ENCODE data around the gene CCM2. TPM values are rescaled to one million over a fixed set of nuclear protein-coding genes. Genes with fewer than 3 reads are reported as not detected.

The CCM2 gene
- polyA plus RNA-seq, 1 donor, result 27.0 TPM

GRCh38 chr7:45065031-45065995 lies 65.3 kb downstream of the CCM2 start:
- no peak for DNase-seq

GRCh38 chr7:45066409-45066808 lies 66.4 kb downstream of the CCM2 start:
- DNase-seq, result no peak

GRCh38 chr7:45067582-45067981 lies 67.6 kb downstream of the CCM2 start:
- no peak for DNase-seq

DNA sequence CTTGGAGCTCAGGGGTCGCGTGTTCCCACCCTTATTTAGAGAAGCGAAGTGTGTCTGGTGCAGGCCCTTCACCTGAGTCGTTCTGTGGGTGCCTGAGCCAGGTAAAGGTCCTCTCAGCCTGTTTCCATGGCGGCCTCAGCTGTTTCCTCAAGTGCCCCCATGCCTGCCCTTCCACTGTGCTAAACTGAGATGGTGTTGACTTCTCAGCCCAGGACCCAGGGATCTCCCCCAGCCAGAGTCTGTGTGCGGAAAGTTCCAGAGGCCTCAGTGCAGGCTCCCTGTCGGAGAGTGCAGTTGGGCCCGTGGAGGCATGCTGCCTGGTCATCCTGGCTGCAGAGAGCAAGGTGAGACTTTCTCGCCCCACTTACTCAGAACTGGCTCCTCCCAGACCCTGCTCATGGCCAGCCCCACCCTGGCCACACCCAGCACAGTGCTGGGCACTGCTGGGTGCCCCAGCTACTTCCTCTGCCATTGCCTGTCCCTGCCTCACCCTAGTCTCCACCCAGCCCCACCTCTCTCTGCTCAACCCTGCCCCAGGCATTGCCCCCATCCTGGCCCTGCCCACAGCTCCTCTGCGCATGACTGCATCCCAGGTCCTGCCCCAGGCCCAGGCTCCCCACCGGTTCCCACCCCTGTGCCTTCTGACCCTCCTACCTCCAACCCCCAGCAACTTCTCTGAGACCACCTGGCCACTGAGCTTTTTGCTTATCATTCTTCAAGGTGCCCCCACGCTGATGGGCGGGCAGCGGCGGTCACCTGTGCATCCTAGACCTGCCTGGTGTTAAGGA lies 68.4 kb downstream of the CCM2 start:
- no peak for DNase-seq

GRCh38 chr7:45069444-45070253 lies 69.6 kb downstream of the CCM2 start:
- no peak for DNase-seq

GRCh38 chr7:45070254-45070642 lies 70.2 kb downstream of the CCM2 start:
- DNase-seq, result no peak

DNA sequence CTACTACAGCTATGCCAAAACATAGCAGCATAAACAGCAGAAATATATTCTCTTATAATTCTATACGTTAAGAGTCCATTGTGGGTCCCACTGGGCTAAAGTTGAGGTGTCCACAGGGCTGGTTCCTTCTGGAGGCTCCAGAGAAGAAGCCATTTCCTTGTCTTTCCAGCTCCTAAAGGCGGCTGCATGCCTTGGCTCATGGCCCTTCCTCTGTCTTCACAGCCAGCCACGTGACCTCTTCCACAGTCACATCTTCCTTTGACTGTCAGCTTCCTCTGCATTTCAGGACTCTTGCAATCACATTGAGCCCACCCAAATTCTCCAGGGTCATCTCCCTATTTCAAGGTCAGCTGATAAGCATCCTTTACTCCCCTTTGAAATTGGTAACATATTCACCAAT lies 71.5 kb downstream of the CCM2 start:
- DNase-seq, result no peak

DNA sequence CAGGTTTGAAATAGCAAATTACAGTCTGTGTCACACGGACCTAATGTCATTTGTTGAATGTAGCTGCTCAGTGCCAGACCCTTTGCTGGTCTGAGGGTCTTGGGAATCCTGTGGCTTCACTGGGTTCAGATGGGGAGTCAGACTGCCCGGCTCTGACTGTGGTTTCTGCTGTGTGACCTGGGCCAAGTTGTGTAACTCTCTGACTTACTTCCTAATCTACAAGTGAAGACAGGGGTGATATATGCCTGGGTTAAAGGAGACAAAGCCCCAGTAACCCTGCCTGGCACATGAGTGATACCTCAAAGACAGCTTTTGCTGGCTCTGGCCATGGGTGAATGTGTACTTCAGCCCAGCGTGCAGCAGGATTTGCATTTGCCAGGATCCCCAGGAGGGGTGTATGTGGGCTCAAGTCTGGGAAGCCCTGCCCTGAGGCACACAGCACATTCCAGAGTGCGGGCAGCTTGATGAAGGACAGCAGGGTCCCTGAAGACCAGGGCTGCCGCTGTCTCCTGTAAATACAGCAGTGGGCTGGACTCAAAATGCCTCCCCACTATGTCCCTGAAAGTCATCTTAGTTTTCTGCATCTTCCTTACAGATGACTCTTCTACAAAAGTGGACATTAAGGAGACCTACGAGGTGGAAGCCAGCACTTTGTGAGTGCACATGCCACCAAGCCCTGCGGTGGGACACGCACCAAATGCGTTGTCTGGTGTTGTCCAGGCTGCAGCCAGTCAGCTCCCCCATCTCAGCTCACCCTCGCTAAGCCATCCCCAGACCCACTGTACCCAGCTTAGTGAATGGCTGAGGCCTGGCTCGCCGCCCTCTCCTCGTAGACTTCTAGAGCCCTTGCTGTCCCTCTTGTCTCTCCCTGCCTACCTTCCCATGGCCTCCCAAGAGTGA lies 72.4 kb downstream of the CCM2 start:
- no peak for DNase-seq

DNA sequence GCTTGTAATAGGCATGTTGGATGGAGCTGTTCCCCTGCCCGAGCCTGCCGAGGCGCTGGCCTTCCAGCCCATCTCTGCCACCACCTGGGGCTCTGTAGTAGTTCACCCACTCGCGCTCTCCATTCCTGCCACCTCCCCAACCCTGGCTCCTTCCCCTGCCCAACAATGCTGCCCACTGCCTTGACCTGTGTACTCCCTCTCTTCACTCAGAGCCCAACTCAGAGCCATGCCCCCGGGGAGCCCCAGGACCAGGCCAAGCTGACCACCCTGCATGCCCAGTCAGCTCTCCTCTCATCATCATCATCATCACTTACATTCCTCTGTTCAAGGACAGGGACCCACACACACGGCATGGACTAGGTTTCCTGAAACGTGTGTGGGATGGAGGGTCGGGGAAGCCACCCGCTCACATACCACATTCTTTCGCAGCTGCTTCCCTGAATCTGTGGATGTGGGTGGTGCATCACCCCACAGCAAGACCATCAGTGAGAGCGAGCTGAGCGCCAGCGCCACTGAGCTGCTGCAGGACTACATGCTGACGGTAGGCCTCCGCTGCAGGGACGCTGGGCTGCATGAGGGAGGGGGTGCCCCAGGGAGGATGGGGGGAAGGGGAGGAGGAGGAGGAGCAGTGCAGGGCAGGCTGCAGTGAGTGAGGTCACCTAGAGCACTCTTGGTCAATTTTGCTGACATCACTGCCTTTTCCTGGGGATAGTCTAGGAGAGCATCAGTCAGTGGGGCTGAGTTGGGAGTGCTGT lies 73.2 kb downstream of the CCM2 start:
- DNase-seq, result no peak

DNA sequence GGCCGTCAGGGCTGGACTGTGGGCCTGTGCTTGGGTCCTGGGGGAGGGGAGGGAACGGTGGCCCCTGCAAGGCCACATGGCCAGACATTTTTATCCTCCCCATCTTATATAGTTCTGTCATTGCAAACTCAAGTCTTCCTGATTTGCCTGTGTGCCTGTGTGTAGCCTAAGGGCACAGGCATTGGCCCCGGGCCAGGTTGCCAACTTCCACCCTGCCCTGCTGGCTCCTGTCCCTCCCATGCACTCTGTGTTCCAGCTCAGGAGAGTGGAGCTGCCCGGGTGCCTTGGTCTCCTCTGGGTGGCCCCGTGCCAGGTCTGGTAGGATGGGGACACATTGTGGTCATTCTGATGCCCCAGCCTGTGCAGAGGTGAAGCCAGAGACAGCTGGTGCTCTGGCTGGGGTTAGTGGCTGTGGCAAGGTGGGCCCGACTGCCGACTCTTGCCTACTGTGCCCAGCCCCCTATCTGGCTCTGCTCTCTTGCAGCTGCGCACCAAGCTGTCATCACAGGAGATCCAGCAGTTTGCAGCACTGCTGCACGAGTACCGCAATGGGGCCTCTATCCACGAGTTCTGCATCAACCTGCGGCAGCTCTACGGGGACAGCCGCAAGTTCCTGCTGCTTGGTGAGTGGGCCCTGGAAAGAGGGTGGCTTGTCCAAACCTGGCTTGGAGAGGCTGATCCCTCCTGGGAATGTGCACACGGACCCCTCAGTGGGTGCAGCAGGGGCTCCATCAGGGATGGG lies 74.0 kb downstream of the CCM2 start:
- DNase-seq, result no peak

DNA sequence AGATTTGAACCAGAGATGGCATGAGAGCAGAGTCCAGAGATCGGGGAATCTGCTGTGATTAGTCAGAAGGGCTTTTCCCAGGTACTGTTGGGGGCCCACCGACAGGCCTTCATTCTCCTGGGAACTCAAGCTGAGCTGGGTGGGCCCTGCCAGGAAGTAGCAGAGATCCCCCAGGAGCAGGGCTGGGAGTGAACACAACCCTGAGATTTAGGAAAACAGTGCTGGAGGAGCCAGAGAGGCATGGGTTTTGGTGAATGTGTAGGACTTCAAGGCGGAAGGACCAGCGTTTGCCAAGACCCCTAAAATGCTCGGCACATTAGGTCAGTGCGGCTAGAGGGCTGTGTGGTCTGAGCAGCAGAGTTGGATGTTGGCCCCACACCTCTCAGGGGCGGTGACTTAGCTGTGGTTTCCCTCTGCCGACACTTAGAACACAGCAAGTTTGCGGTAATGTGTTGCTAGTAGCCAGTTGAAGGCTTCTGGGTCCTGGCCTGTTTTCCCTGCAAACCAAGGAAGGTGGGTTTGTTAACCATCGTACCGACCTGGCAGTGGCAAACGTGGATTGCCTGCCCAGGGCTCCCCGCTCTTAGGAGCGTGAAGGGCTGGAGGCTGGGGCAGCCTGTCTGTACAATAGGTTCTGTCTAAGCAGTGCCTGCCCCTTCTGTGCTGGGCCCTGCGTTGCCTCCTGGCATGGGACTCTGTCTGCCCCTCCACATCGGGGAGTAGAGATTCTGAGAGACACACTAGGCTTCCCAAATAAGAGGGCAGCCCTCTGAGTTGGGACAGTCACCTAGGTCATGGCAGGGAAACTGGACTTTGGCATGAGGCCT lies 74.7 kb downstream of the CCM2 start:
- no peak for DNase-seq

GRCh38 chr7:45075355-45075644 lies 75.3 kb downstream of the CCM2 start:
- no peak for DNase-seq

DNA sequence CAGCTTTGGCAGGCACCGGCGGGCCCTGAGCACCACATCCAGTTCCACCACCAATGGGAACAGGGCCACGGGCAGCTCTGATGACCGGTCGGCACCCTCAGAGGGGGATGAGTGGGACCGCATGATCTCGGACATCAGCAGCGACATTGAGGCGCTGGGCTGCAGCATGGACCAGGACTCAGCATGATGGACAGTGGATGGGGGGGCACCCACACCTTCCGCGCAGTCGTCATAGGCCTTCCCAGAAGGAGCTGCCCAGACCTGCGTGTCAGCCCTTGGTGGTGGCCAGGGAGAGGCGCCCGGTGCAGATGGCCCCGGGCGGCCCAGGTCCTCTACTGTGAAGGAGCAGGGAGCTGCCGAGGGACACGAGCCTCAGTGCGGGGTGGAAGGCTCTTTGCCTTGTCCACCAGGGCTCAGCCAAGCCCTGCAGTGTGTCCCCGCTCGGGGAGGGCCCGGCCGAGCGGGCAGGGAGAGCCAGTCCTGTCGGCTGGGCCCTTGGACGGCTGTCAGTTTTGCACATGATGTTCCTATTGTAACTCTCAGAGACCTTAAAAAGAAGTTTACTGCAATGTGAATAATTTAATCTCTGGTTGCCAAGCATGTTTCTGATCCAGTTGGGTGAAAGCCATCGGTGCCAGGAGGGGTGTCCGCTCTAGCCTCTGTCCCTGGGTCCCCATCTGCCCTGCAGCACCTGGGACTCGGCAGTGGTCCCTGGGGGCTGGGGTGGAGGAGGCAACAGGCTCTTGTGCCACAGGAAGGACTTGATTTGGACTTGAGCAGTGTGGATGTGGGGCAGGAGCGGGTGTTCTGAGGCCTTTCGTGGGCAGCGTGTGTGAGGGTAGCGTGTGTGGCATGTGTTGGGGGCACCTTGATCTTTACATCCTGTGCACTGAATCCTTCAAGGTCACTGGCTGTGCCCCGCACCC lies 76.1 kb downstream of the CCM2 start:
- DNase-seq, result no peak

DNA sequence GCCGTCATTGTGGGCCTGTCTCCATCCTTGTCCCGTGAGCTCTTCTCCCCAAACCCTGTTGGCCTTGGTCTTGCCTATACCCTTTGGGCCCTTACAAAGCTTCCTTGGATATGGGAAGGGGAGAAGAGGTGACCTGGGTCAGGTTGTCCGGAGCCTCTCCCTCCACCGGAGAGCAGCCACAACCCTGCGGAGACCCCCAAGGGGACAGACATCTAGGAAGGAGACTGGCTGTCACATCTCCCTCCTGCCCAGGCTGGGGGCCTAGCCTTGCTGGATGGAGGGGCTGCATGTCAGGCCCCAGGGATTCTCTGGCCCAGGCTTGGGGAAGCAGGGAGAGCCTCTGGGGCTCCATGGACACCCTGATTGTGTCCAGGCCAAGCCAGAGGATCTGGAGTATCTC lies 76.9 kb downstream of the CCM2 start:
- no peak for DNase-seq

GRCh38 chr7:45077579-45077978 lies 77.6 kb downstream of the CCM2 start:
- DNase-seq, result no peak

GRCh38 chr7:45078125-45078681 lies 78.2 kb downstream of the CCM2 start:
- DNase-seq, result no peak

DNA sequence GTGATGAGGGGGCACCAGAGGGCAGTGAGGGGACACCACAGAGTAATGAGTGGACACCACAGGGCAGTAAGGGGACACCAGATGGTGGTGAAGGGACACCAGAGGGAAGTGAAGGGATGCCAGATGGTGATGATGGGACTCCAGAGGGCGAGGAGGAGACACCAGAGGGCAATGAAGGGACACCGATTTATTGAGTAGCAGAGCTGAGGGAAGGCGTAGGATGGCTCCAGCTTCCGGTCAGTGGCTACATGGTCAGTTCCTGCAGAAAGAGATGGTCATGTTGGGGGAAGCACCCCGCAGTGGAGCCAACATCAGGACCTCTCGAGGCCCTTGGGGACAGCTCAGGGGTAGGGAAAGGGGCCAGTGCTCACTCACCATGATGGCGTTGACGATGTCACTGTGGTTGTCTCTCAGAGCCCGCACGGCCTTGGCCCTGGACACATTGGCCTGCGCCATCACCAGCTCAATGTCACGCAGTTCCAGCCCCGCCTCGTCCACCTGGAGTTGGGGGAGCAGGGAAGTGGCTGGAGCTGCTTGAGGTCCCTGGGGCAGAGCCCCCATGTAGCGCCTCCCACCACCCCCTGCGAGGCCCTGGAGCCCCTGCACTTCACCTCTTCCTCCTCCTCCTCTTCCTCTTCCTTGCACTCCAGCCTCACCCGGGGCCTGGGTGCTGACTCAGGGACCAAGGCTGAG lies 80.4 kb downstream of the CCM2 start:
- DNase-seq, result no peak

Data from left kidney (tissue), 2 donors.